Neuron (in vitro differentiated cells): ENCODE results near the gene RPA3.

Experiments
- H2AFZ ChIP-seq: one replicate; pipeline ENCODE4 v1.6.1; 2013; ENCODE audit warnings: low read depth, mild to moderate bottlenecking, inconsistent platforms, low read length, moderate library complexity
- H3K27me3 ChIP-seq: one replicate; pipeline ENCODE4 v1.6.1; 2013; ENCODE audit warnings: low read length; ENCODE audit not compliant: insufficient read depth
- H3K36me3 ChIP-seq: one replicate; pipeline ENCODE4 v1.6.1; 2013; ENCODE audit warnings: low read length; ENCODE audit not compliant: insufficient read depth
- H3K4me1 ChIP-seq: one replicate; pipeline ENCODE4 v1.6.1; 2013; ENCODE audit warnings: low read length; ENCODE audit not compliant: insufficient read depth
- H3K4me3 ChIP-seq: 2 replicates; pipeline ENCODE4 v1.5.1; 2013; ENCODE audit warnings: mild to moderate bottlenecking, low read length, moderate library complexity
- H3K9me3 ChIP-seq: one replicate; pipeline ENCODE4 v1.6.1; 2013; ENCODE audit warnings: low read length

Gene RPA3

DNA sequence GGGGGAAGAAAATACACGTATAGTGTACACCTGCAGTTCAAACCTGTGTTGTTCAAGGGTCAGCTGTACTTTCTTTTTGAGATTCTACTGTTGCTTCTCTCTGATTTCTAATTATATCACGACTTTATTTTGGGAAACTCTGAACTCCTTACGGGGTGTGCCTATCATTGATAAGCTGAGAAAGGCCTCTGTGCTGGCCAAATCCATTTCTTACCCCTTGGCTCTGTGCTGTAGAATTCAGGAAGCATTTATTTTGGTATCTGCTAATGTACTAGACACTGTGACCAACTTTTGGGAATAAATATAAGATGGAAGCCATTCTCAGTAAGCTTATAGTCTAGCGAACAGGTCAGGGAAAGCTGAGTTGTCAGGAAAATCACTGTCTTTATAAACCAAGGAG is 26.9 kb upstream of the RPA3 start:
- no peak overlapping the region for H2AFZ ChIP-seq
- peaks cover 6% of the 10 kb centered on the region for H3K4me1 ChIP-seq
- no peaks in the 10 kb centered on the region for H3K9me3 ChIP-seq
- no peak overlapping the region for H3K4me3 ChIP-seq
- no peaks in the 10 kb centered on the region for H3K36me3 ChIP-seq
- no peaks in the 10 kb centered on the region for H3K27me3 ChIP-seq

- peaks cover 3% of the 10 kb centered on the region for H3K4me1 ChIP-seq
- H2AFZ ChIP-seq, result no peak overlapping the region
- H3K9me3 ChIP-seq, result no peaks in the 10 kb centered on the region
- H3K36me3 ChIP-seq, result no peaks in the 10 kb centered on the region
- H3K27me3 ChIP-seq, result no peaks in the 10 kb centered on the region
- no peak overlapping the region for H3K4me3 ChIP-seq
These were observed 23.8 kb upstream of the RPA3 start for GRCh38 chr7:7742223-7742622.

DNA sequence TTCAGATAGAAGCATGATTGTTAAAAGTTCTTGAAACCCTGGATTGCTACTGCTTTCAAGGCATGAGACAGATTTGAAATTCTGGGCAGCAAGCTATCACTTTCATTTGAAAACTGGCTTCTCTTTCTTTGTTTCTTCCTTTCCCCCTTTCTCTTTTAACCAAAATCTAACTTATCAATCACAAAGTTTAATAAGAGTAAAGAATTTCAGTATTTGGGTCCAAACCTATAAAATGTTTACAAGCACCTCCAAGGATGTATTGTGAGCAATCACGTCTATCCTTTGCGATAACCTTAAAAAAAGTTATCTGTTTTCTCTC is 21.6 kb upstream of the RPA3 start:
- Histone ChIP-seq H3K4me3 (no peak overlapping the region), H3K9me3 (no peaks in the 10 kb centered on the region), H3K36me3 (no peaks in the 10 kb centered on the region), H3K4me1 (peaks cover 14% of the 10 kb centered on the region), H2AFZ (no peak overlapping the region), H3K27me3 (no peaks in the 10 kb centered on the region)

DNA sequence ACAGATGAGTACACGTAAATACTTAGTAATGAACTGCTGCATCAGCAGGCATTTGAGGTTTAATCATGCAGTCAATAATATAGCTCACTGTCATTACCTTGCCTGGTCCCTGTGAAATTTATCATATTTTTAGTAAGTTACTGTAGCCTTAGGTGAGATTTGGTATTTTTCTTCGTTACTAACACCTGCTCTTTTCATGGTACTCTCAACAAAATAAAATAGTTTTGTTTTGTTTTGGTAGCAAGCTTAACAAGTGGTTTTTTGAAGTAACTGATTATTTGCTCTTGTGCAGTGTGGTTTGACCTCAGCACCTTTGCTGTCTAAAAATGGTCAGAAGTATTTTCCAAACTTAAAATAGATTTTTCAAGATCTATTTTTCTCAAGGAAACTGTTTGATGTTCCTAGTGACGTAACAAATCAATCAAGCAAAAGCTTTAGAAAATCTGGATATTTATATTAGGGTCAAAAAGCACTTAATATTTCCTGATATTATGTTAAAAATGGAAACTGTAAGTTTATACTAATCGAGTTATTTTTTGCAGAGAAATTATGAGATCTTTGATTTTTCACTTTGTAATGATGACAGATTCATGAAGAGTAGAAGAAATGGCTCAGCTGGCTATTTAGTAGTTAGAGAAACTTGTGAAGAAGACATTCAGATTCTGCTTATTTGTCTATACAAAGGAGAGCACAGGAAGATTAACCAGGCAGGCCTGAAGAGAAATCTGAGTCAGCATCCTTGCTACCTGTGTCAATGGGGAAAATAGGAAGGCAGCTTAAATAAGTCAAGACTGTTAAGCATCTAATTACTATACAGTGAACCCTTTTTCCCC is 21.0 kb upstream of the RPA3 start:
- Histone ChIP-seq H3K36me3 (no peaks in the 10 kb centered on the region), H3K27me3 (no peaks in the 10 kb centered on the region), H2AFZ (no peak overlapping the region), H3K4me3 (no peak overlapping the region), H3K9me3 (no peaks in the 10 kb centered on the region), H3K4me1 (peaks cover 14% of the 10 kb centered on the region)

GRCh38 chr7:7738622-7739021 is 20.2 kb upstream of the RPA3 start:
- H2AFZ ChIP-seq, result no peak overlapping the region
- no peaks in the 10 kb centered on the region for H3K27me3 ChIP-seq
- H3K36me3 ChIP-seq, result no peaks in the 10 kb centered on the region
- H3K9me3 ChIP-seq, result no peaks in the 10 kb centered on the region
- H3K4me3 ChIP-seq, result no peak overlapping the region
- H3K4me1 ChIP-seq, result peaks cover 14% of the 10 kb centered on the region

- Histone ChIP-seq H3K4me3 (no peak overlapping the region), H2AFZ (no peak overlapping the region), H3K27me3 (no peaks in the 10 kb centered on the region), H3K4me1 (peaks cover 14% of the 10 kb centered on the region), H3K9me3 (no peaks in the 10 kb centered on the region), H3K36me3 (no peaks in the 10 kb centered on the region)
These were observed 19.8 kb upstream of the RPA3 start for GRCh38 chr7:7738177-7738576.

DNA sequence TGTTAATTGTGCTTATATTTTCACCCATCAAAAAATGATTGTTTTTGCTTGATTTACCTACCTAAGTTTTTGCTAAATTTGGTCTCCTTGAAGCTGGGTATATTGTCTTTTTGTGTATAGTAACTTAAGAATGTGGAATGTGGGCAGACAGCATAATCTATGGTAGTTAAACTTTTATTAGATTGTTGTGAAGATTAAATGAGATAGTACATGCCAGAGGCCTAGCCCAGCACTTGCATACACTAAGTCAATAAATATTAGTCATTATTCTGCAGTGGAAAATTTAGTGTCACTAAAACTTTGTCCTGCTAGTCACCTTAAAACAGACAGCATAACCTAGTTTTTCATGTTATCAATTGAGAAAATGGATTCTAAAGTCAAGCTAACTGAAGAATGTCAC is 19.3 kb upstream of the RPA3 start:
- no peaks in the 10 kb centered on the region for H3K9me3 ChIP-seq
- peaks cover 14% of the 10 kb centered on the region for H3K4me1 ChIP-seq
- no peak overlapping the region for H2AFZ ChIP-seq
- no peaks in the 10 kb centered on the region for H3K27me3 ChIP-seq
- H3K36me3 ChIP-seq, result no peaks in the 10 kb centered on the region
- no peak overlapping the region for H3K4me3 ChIP-seq

GRCh38 chr7:7736671-7737070 is 18.3 kb upstream of the RPA3 start:
- Histone ChIP-seq H3K36me3 (no peaks in the 10 kb centered on the region), H3K27me3 (no peaks in the 10 kb centered on the region), H2AFZ (no peak overlapping the region), H3K9me3 (no peaks in the 10 kb centered on the region), H3K4me3 (no peak overlapping the region), H3K4me1 (peaks cover 14% of the 10 kb centered on the region)

GRCh38 chr7:7732621-7733281 is 14.3 kb upstream of the RPA3 start:
- no peak overlapping the region for H2AFZ ChIP-seq
- no peak overlapping the region for H3K4me3 ChIP-seq
- no peaks in the 10 kb centered on the region for H3K36me3 ChIP-seq
- no peaks in the 10 kb centered on the region for H3K27me3 ChIP-seq
- no peaks in the 10 kb centered on the region for H3K9me3 ChIP-seq
- peaks cover 11% of the 10 kb centered on the region for H3K4me1 ChIP-seq

- Histone ChIP-seq H3K4me3 (no peak overlapping the region), H3K4me1 (peaks cover 7% of the 10 kb centered on the region), H3K9me3 (no peaks in the 10 kb centered on the region), H3K36me3 (no peaks in the 10 kb centered on the region), H3K27me3 (no peaks in the 10 kb centered on the region), H2AFZ (no peak overlapping the region)
These were observed 13.3 kb upstream of the RPA3 start for GRCh38 chr7:7731732-7732131.

GRCh38 chr7:7720750-7721621 is 2.6 kb upstream of the RPA3 start:
- no peaks in the 10 kb centered on the region for H3K9me3 ChIP-seq
- H2AFZ ChIP-seq, result no peak overlapping the region
- H3K27me3 ChIP-seq, result no peaks in the 10 kb centered on the region
- peaks cover 4% of the 10 kb centered on the region for H3K4me1 ChIP-seq
- no peaks in the 10 kb centered on the region for H3K36me3 ChIP-seq
- no peak overlapping the region for H3K4me3 ChIP-seq

GRCh38 chr7:7720193-7720592 is 1.8 kb upstream of the RPA3 start:
- no peaks in the 10 kb centered on the region for H3K36me3 ChIP-seq
- peaks cover 4% of the 10 kb centered on the region for H3K4me1 ChIP-seq
- H3K9me3 ChIP-seq, result no peaks in the 10 kb centered on the region
- no peak overlapping the region for H2AFZ ChIP-seq
- H3K4me3 ChIP-seq, result no peak overlapping the region
- no peaks in the 10 kb centered on the region for H3K27me3 ChIP-seq

- Histone ChIP-seq H3K27me3 (no peaks in the 10 kb centered on the region), H3K4me3 (no peak overlapping the region), H3K36me3 (no peaks in the 10 kb centered on the region), H3K4me1 (peaks cover 4% of the 10 kb centered on the region), H3K9me3 (no peaks in the 10 kb centered on the region), H2AFZ (no peak overlapping the region)
These were observed 829 bp upstream of the RPA3 start for GRCh38 chr7:7719236-7719635.
